Measurements from ENCODE around the gene DHRS4. TPM values are rescaled to one million over a fixed set of nuclear protein-coding genes. Genes with fewer than 3 reads are reported as not detected.

DHRS4 gene
- total and polyA plus RNA-seq, 2 of the 13 experiments (the other 11 are each of a cell fraction or from before 2014, with no cell fraction given) = 23.9 to 45.1 TPM

DNA sequence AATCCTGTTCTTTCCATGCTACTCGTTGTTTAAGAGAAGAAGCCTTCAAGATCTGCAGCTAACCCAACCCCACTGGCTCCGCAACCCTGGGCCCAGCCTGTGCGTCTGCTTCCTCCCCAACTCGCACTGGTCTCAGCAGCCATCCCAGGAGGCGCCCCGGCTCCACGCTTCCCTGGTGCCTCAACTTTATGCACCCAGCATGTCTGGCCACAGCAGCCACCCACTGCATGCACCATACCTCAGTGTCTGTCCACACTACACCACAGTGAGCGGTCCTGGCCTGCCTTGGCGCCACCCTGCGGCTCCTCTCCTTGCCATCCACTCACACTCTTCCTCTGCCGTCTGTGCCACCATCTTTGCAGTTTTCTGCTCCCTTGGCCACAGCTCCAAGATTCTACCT is 27.0 kb upstream of the DHRS4 start (continued):
- TF ChIP-seq, protein P1, sequence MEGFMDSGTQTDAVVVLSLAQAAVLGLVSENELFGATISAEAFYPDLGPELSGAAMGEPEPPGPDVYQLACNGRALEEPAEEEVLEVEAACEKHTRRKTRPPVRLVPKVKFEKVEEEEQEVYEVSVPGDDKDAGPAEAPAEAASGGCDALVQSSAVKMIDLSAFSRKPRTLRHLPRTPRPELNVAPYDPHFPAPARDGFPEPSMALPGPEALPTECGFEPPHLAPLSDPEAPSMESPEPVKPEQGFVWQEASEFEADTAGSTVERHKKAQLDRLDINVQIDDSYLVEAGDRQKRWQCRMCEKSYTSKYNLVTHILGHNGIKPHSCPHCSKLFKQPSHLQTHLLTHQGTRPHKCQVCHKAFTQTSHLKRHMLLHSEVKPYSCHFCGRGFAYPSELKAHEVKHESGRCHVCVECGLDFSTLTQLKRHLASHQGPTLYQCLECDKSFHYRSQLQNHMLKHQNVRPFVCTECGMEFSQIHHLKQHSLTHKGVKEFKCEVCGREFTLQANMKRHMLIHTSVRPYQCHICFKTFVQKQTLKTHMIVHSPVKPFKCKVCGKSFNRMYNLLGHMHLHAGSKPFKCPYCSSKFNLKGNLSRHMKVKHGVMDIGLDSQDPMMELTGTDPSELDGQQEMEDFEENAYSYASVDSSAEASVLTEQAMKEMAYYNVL (CRISPR knock-in tag; IDR thresholded peaks at IDR 0.05; ENCODE audit: borderline replicate concordance) = no peak
- no peak for TF ChIP-seq IRF2 (CRISPR knock-in tag; IDR thresholded peaks at IDR 0.05)
- 0 out of 2 replicates have a peak, but pooled peaks have one; percentile 46 for TF ChIP-seq ZNF251 (CRISPR knock-in tag; IDR thresholded peaks at IDR 0.05)
- no peak for TF ChIP-seq CREM (IDR thresholded peaks at IDR 0.05)
- TF ChIP-seq CREM (CRISPR knock-in tag; IDR thresholded peaks at IDR 0.05) = no peak
- TF ChIP-seq, protein P2, sequence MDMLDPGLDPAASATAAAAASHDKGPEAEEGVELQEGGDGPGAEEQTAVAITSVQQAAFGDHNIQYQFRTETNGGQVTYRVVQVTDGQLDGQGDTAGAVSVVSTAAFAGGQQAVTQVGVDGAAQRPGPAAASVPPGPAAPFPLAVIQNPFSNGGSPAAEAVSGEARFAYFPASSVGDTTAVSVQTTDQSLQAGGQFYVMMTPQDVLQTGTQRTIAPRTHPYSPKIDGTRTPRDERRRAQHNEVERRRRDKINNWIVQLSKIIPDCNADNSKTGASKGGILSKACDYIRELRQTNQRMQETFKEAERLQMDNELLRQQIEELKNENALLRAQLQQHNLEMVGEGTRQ (IDR thresholded peaks at IDR 0.05; ENCODE audit: low read depth, low read length) = no peak
- TF ChIP-seq, protein P2 (CRISPR knock-in tag; IDR thresholded peaks at IDR 0.05; ENCODE audit: borderline replicate concordance) = no peak
- no peak for TF ChIP-seq ZSCAN21 (CRISPR knock-in tag; IDR thresholded peaks at IDR 0.05; ENCODE audit: borderline replicate concordance)
- TF ChIP-seq, protein P3, sequence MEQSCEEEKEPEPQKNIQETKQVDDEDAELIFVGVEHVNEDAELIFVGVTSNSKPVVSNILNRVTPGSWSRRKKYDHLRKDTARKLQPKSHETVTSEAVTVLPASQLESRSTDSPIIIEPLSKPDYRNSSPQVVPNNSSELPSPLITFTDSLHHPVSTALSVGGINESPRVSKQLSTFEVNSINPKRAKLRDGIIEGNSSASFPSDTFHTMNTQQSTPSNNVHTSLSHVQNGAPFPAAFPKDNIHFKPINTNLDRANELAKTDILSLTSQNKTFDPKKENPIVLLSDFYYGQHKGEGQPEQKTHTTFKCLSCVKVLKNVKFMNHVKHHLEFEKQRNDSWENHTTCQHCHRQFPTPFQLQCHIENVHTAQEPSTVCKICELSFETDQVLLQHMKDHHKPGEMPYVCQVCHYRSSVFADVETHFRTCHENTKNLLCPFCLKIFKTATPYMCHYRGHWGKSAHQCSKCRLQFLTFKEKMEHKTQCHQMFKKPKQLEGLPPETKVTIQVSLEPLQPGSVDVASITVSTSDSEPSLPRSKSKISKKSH (CRISPR knock-in tag; IDR thresholded peaks at IDR 0.05; ENCODE audit: borderline replicate concordance) = 0 out of 2 replicates have a peak, but pooled peaks have one; percentile 48
- TF ChIP-seq, protein P4, sequence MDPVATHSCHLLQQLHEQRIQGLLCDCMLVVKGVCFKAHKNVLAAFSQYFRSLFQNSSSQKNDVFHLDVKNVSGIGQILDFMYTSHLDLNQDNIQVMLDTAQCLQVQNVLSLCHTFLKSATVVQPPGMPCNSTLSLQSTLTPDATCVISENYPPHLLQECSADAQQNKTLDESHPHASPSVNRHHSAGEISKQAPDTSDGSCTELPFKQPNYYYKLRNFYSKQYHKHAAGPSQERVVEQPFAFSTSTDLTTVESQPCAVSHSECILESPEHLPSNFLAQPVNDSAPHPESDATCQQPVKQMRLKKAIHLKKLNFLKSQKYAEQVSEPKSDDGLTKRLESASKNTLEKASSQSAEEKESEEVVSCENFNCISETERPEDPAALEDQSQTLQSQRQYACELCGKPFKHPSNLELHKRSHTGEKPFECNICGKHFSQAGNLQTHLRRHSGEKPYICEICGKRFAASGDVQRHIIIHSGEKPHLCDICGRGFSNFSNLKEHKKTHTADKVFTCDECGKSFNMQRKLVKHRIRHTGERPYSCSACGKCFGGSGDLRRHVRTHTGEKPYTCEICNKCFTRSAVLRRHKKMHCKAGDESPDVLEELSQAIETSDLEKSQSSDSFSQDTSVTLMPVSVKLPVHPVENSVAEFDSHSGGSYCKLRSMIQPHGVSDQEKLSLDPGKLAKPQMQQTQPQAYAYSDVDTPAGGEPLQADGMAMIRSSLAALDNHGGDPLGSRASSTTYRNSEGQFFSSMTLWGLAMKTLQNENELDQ (CRISPR knock-in tag; IDR thresholded peaks at IDR 0.05; ENCODE audit: borderline replicate concordance) = no peak
- peak; percentile 33; the same call in 1 of the 2 replicates for TF ChIP-seq ZNF225 (CRISPR knock-in tag; IDR thresholded peaks at IDR 0.05)
- 0 out of 2 replicates have a peak, but pooled peaks have one; percentile 49 for TF ChIP-seq ZNF891 (CRISPR knock-in tag; IDR thresholded peaks at IDR 0.05)
- TF ChIP-seq NFKB2 (CRISPR knock-in tag; IDR thresholded peaks at IDR 0.05; ENCODE audit: borderline replicate concordance) = 0 out of 2 replicates have a peak, but pooled peaks have one; percentile 48
- TF ChIP-seq ZEB1 (IDR thresholded peaks at IDR 0.05; ENCODE audit: insufficient replicate concordance, low read depth) = no peak
- TF ChIP-seq ZFP1 (CRISPR knock-in tag; IDR thresholded peaks at IDR 0.05) = no peak
- TF ChIP-seq, protein P5, sequence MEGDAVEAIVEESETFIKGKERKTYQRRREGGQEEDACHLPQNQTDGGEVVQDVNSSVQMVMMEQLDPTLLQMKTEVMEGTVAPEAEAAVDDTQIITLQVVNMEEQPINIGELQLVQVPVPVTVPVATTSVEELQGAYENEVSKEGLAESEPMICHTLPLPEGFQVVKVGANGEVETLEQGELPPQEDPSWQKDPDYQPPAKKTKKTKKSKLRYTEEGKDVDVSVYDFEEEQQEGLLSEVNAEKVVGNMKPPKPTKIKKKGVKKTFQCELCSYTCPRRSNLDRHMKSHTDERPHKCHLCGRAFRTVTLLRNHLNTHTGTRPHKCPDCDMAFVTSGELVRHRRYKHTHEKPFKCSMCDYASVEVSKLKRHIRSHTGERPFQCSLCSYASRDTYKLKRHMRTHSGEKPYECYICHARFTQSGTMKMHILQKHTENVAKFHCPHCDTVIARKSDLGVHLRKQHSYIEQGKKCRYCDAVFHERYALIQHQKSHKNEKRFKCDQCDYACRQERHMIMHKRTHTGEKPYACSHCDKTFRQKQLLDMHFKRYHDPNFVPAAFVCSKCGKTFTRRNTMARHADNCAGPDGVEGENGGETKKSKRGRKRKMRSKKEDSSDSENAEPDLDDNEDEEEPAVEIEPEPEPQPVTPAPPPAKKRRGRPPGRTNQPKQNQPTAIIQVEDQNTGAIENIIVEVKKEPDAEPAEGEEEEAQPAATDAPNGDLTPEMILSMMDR (CRISPR knock-in tag; IDR thresholded peaks at IDR 0.05) = peak; percentile 24; the same call in 1 of the 2 replicates
- no peak for TF ChIP-seq ZMYM4 (CRISPR knock-in tag; IDR thresholded peaks at IDR 0.05)
- TF ChIP-seq TRIM24 (CRISPR knock-in tag; IDR thresholded peaks at IDR 0.05) = no peak
- no peak for TF ChIP-seq SCMH1 (CRISPR knock-in tag; IDR thresholded peaks at IDR 0.05; ENCODE audit: borderline replicate concordance)
